HS-27A (cell line): ENCODE measurements around the gene SERPINB3.
"Not testable (repeated sequence)": the region's sequence is repeated elsewhere in the genome, so short reads cannot be mapped to it uniquely, and the experiment has no call there.

Experiments
- DNase-seq: peaks from one replicate; pipeline ENCODE4 v3.0.0-alpha.2; 2012; ENCODE audit warnings: low read depth, missing footprints

Gene SERPINB3

GRCh38 chr18:63646936-63647335, 14.8 kb downstream of the SERPINB3 start:
- no peak for DNase-seq

GRCh38 chr18:63644694-63645093, 17.0 kb downstream of the SERPINB3 start:
- not testable (repeated sequence) for DNase-seq

- not testable (repeated sequence) for DNase-seq
Observed at GRCh38 chr18:63644142-63644541, 17.6 kb downstream of the SERPINB3 start, which contains the start of gene SERPINB4. SERPINB4 (minus strand) TSS chr18:63644256; CDS start chr18:63643577, 679 bp downstream.

GRCh38 chr18:63642668-63643356, 18.9 kb downstream of the SERPINB3 start:
- DNase-seq = not testable (repeated sequence)

- DNase-seq = not testable (repeated sequence)
Observed at GRCh38 chr18:63641157-63641680, 20.5 kb downstream of the SERPINB3 start.

- DNase-seq = no peak
Observed at GRCh38 chr18:63637703-63638102, 24.0 kb downstream of the SERPINB3 start.

GRCh38 chr18:63627819-63628218, 33.9 kb downstream of the SERPINB3 start:
- no peak for DNase-seq

GRCh38 chr18:63626431-63626830, 35.3 kb downstream of the SERPINB3 start:
- no peak for DNase-seq

GRCh38 chr18:63624863-63625262, 36.8 kb downstream of the SERPINB3 start:
- DNase-seq = no peak

- no peak for DNase-seq
Observed at GRCh38 chr18:63619661-63620060, 42.0 kb downstream of the SERPINB3 start.

GRCh38 chr18:63617915-63618234, 43.8 kb downstream of the SERPINB3 start:
- no peak for DNase-seq

- DNase-seq = no peak
Observed at GRCh38 chr18:63617049-63617914, 44.4 kb downstream of the SERPINB3 start.

GRCh38 chr18:63613420-63613819, 48.3 kb downstream of the SERPINB3 start:
- no peak for DNase-seq

GRCh38 chr18:63606526-63606925, 55.2 kb downstream of the SERPINB3 start:
- DNase-seq = no peak
